HG03342 (cell line): ENCODE measurements around the gene TBCEL.

Source experiments
- ATAC-seq: cut with Tn5 transposase; IDR thresholded peaks from one replicate; pipeline ENCODE4 v1.9.1; 2021; ENCODE audit warnings: mild to moderate bottlenecking, moderate library complexity; ENCODE audit not compliant: unreplicated experiment

TBCEL gene

DNA sequence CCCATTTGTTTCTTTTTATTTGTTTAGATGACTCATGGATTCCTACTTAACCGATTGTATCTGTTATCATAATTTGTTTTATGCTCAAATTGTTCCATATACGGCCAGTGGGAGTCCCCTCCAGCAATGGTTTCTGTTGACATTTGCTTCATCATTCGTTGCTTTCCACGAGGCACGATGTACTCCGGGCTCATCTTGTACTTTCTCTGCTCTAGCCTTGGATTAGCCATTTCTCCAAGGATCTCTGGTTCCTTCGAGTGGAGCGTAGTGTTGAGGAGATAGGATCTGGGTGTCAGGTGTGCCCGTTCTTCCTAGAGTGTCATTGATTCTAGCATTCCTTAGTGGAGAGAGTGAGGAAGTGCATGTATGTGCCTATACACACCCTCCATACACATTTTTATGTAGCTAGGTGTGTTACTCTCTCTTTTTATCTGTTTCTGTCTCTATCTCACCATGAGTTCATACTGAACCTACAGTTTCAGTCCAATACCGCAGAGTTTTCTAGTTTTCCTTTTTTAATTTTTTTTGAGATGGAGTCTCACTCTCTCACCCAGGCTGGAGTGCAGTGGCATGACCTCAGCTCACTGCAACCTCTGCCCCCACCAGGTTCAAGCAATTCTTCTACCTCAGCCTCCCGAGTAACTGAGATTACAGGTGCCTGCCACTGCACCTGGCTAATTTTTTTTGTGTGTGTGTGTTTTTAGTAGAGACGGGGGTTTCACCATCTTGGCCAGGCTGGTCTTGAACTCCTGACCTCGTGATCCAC, 108.5 kb downstream of the TBCEL start:
- ATAC-seq: no peak

DNA sequence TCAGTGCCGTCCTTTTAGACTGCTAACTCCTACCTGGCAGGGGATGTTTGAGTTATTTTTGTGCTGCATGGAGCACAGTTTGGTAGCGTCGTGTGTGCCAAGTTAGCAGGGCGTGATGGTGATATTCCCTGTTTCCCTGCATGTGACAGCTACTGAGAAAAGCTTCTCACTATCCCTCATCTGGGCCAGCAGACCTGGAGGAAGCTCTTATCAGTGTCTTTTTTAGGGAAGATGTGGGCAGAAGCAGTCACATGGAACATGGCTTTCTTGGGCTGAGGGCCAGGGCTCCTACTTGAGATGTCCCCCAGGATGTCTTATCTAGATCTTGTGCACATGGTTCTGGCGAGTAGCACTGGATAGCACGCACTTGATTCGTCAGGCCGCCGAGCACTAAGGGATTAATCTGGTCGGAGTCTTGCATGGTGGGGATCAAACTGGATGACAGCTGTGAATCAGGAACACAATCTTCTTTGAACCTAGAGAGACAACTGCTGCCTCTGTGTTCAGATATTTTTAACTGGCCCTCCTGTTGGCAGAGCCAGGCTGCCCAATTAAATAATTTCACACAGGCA, 110.9 kb downstream of the TBCEL start:
- ATAC-seq: no peak

DNA sequence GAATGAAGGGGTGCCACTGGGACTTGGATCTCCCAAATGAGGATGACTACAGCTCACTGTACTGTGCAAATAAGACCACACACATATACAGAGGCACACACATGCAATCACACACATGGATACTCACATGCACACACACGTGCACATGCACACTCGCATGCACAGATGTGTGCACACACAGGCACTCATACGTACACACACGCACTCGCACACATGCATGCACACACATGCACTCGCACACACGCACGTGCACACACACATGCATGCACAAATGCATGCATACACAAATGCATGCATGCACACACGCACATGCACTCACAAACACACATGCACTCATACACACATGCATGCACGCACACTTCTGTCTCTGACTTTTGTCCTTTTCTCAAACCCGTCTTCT, 113.1 kb downstream of the TBCEL start:
- ATAC-seq: no peak

DNA sequence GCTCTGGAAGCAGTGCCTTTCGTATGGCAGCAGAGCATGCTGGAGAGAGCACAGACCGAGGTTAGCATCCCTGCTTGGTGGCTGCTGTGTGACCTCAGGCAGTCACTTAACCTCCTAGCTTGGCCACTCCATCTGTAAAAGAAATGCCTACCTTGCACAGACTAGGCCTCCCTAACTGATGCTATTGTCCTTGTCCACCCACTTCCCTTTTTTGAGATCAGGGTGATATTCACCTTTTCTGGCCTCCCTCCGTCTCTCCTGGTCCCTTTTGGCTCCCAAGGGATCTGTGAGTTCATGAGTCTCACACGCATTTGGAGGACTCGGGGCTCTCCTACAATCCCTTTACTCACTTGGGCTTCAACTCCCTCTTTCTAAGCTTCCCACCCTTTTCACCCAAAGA, 114.4 kb downstream of the TBCEL start:
- ATAC-seq: no peak

DNA sequence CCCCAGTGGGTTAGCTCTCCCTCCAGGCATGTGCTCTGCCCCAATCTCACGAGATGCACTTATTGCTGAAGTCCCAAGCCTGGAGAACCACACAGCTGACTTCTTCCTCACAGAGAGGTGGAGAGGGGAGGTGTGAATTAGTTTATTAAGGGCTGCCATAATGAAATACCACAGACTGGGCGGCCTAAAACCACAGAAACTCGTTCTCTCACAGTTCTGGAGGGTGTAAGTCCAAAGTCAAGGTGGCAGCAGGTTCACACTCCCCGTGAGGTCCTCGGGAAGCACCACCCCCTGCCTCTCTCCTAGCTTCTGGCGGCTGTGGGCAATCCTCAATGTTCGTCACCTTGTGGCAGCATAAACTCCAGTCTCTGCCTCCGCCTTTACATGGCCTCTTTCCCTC, 116.5 kb downstream of the TBCEL start:
- no peak for ATAC-seq
